GM12875 (cell line): ENCODE results near the gene CACNB1.

Experiments
- H3K4me3 ChIP-seq: one replicate; pipeline ENCODE4 v1.5.1; 2011; ENCODE audit warnings: low read depth, low read length, control low read depth
- CTCF ChIP-seq: IDR thresholded peaks from 2 replicates; pipeline ENCODE4 v1.5.1; 2011; ENCODE audit warnings: low read depth, mild to moderate bottlenecking, control low read depth, inconsistent platforms, low read length, moderate library complexity, borderline replicate concordance; ENCODE audit not compliant: insufficient read depth

Gene CACNB1

GRCh38 chr17:39141915-39142664 lies 55.4 kb downstream of the CACNB1 start:
- no peak for TF ChIP-seq CTCF

GRCh38 chr17:39141294-39141693 lies 56.2 kb downstream of the CACNB1 start:
- no peak for TF ChIP-seq CTCF
- no peak overlapping the region for H3K4me3 ChIP-seq

More at GRCh38 chr17:39141915-39142664, 55.4 kb downstream of the CACNB1 start:
- no peak overlapping the region for H3K4me3 ChIP-seq

GRCh38 chr17:39139561-39139960 lies 57.9 kb downstream of the CACNB1 start:
- no peak for TF ChIP-seq CTCF
- no peak overlapping the region for H3K4me3 ChIP-seq

- TF ChIP-seq CTCF = no peak
- no peak overlapping the region for H3K4me3 ChIP-seq
These were observed 58.3 kb downstream of the CACNB1 start for GRCh38 chr17:39139161-39139511.

GRCh38 chr17:39138431-39139160 lies 58.9 kb downstream of the CACNB1 start:
- no peak for TF ChIP-seq CTCF
- H3K4me3 ChIP-seq = no peak overlapping the region

GRCh38 chr17:39134878-39135277 lies 62.6 kb downstream of the CACNB1 start:
- H3K4me3 ChIP-seq = no peak overlapping the region

More at GRCh38 chr17:39134878-39135277, 62.6 kb downstream of the CACNB1 start:
- no peak for TF ChIP-seq CTCF
